ENCODE data around the gene PRPF6. TPM values are rescaled to one million over a fixed set of nuclear protein-coding genes. Genes with fewer than 3 reads are reported as not detected.

The PRPF6 gene
- 10 to 100 TPM; 42.3 to 52.1 (median 46.9) TPM for total RNA-seq
- polyA plus RNA-seq, result 10 to 100 TPM; 23.4 to 59.9 (median 26.4) TPM

- peaks cover 14 to 26% (median 16%) of the 10 kb centered on the region in 4 donors for H3K36me3 ChIP-seq
- no peaks in the 10 kb centered on the region for H3K9me3 ChIP-seq
- intact Hi-C loops (cut with DNase I), result loop anchor here (1.0 kb wide), 1 partner anchor 82 kb away; the partner anchor contains the start of gene TCEA2
- H3K27ac ChIP-seq, result peak within 1 kb of the TSS; percentile 80 to 88 (median 85)
- H3K4me1 ChIP-seq, result peaks cover 0 to 45% (median 42%) of the 10 kb centered on the region in 4 donors
- peak; percentile 97 for DNase-seq
- 1% methylated on average over 75 of the region's 75 CpGs for WGBS, 2 donors
- peaks cover 0 to 12% (median 7%) of the 10 kb centered on the region in 3 donors for H3K27me3 ChIP-seq
- peak in 1 of 4 donors; percentile 43 for TF ChIP-seq EP300 (IDR thresholded peaks at IDR 0.05)
- TF ChIP-seq POLR2A (IDR thresholded peaks at IDR 0.05), result peak; percentile 70 to 72
- TF ChIP-seq POLR2AphosphoS5 (IDR thresholded peaks at IDR 0.05), result peak; percentile 88 to 96 (median 92)
- TF ChIP-seq CTCF (IDR thresholded peaks at IDR 0.05), result peak; percentile 69 to 81 (median 78)
- H3K4me3 ChIP-seq, result peak within 1 kb of the TSS; percentile 85 to 98 (median 90)
These were observed at the start of gene PRPF6 for GRCh38 chr20:63980806-63981728. Gene PRPF6, plus strand, starts transcription at chr20:63981132. Its CDS starts 114 bp downstream, at chr20:63981246.

GRCh38 chr20:63931735-63932134 lies 49.2 kb upstream of the PRPF6 start:
- no peaks in the 10 kb centered on the region for H3K9me3 ChIP-seq
- no peaks in the 10 kb centered on the region for H3K4me1 ChIP-seq
- TF ChIP-seq POLR2AphosphoS5 (IDR thresholded peaks at IDR 0.05), result no peak
- no peak for TF ChIP-seq CTCF (IDR thresholded peaks at IDR 0.05)
- TF ChIP-seq POLR2A (IDR thresholded peaks at IDR 0.05), result no peak
- no peak for TF ChIP-seq EP300 (IDR thresholded peaks at IDR 0.05)
- intact Hi-C loops (cut with DNase I), result no loop called here
- H3K4me3 ChIP-seq, result no peak overlapping the region
- H3K27me3 ChIP-seq, result no peaks in the 10 kb centered on the region
- H3K36me3 ChIP-seq, result peaks cover 29 to 89% (median 54%) of the 10 kb centered on the region in 4 donors
- 94 to 95% methylated on average over 19 of the region's 19 CpGs for WGBS, 2 donors
- DNase-seq, result no peak
- H3K27ac ChIP-seq, result no peak overlapping the region

GRCh38 chr20:63932606-63933160 lies 48.2 kb upstream of the PRPF6 start:
- Histone ChIP-seq H3K27ac (no peak overlapping the region), H3K4me1 (no peaks in the 10 kb centered on the region), H3K9me3 (no peaks in the 10 kb centered on the region), H3K36me3 (peaks cover 29 to 88% (median 53%) of the 10 kb centered on the region in 4 donors), H3K4me3 (no peak overlapping the region), H3K27me3 (no peaks in the 10 kb centered on the region)
- intact Hi-C loops (cut with DNase I), result no loop called here
- WGBS, 2 donors, result 93 to 94% methylated on average over 17 of the region's 17 CpGs
- TF ChIP-seq CTCF (IDR thresholded peaks at IDR 0.05), result no peak
- no peak for TF ChIP-seq POLR2A (IDR thresholded peaks at IDR 0.05)
- no peak for TF ChIP-seq POLR2AphosphoS5 (IDR thresholded peaks at IDR 0.05)
- TF ChIP-seq EP300 (IDR thresholded peaks at IDR 0.05), result no peak
- no peak for DNase-seq

GRCh38 chr20:63933646-63934045 lies 47.3 kb upstream of the PRPF6 start:
- intact Hi-C loops (cut with DNase I), result no loop called here
- Histone ChIP-seq H3K4me1 (peaks cover 0 to 4% (median 0%) of the 10 kb centered on the region in 4 donors), H3K36me3 (peaks cover 26 to 85% (median 45%) of the 10 kb centered on the region in 4 donors), H3K4me3 (no peak overlapping the region), H3K27me3 (no peaks in the 10 kb centered on the region), H3K27ac (no peak overlapping the region), H3K9me3 (no peaks in the 10 kb centered on the region)
- DNase-seq, result no peak
- 91 to 93% methylated on average over 5 of the region's 5 CpGs for WGBS, 2 donors
- TF ChIP-seq POLR2AphosphoS5 (IDR thresholded peaks at IDR 0.05) (no peak), EP300 (IDR thresholded peaks at IDR 0.05) (no peak), POLR2A (IDR thresholded peaks at IDR 0.05) (no peak), CTCF (IDR thresholded peaks at IDR 0.05) (no peak)
